Measurements from ENCODE around the gene PDE3A. TPM values are rescaled to one million over a fixed set of nuclear protein-coding genes. Genes with fewer than 3 reads are reported as not detected.

PDE3A gene
- total RNA-seq, 1 donor from 2014 or later, result 27.9 TPM

DNA sequence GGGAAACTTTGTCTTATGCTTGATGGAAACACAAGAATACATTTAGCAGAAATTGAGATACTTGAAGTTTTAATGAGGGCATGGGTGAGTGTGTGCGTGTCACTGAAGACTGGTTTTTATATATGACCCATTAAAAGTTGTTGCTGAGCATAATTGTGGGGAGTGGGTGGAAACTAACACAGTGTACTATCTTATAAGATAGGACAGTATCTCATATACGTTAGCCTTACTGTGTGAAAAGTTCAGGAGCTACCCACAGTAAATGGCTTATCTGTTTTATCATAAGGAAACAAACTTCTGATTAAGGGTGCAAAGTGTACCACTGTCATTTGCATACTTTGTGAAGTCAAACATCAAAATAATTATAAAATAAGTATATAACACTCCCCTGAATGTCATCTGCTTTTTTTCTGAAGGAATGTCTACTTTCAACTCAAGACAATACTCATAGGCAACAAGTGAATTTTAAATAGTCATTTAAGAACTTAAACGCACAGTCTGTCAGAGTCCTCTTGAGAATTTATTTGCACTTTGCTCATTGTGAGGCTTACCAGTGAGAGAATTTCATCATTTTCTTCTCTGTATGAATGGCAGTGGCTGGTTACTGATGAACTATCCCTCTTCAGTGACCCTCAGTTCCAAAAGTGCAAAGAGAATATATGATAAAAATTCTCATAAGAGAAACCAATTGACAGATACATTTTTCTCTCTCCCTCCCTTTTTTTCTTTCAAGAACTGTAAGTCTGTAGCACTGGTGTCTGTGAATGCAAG, 4.2 kb downstream of the PDE3A start:
- TF ChIP-seq, protein P1, sequence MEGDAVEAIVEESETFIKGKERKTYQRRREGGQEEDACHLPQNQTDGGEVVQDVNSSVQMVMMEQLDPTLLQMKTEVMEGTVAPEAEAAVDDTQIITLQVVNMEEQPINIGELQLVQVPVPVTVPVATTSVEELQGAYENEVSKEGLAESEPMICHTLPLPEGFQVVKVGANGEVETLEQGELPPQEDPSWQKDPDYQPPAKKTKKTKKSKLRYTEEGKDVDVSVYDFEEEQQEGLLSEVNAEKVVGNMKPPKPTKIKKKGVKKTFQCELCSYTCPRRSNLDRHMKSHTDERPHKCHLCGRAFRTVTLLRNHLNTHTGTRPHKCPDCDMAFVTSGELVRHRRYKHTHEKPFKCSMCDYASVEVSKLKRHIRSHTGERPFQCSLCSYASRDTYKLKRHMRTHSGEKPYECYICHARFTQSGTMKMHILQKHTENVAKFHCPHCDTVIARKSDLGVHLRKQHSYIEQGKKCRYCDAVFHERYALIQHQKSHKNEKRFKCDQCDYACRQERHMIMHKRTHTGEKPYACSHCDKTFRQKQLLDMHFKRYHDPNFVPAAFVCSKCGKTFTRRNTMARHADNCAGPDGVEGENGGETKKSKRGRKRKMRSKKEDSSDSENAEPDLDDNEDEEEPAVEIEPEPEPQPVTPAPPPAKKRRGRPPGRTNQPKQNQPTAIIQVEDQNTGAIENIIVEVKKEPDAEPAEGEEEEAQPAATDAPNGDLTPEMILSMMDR (IDR thresholded peaks at IDR 0.05), result no peak
- Mint-ChIP-seq H3K27ac (ENCODE audit: unreplicated experiment) (peak overlapping the region; percentile 39), H3K4me1 (ENCODE audit: low read depth) (peaks cover 59% of the 10 kb centered on the region), H3K4me3 (ENCODE audit: unreplicated experiment) (peak overlapping the region; percentile 61), H3K36me3 (ENCODE audit: low read depth) (no peaks in the 10 kb centered on the region), H3K9me3 (ENCODE audit: low read depth) (no peaks in the 10 kb centered on the region), H3K27me3 (ENCODE audit: low read depth) (no peaks in the 10 kb centered on the region)
- no peak for DNase-seq (ENCODE audit: low spot score)

DNA sequence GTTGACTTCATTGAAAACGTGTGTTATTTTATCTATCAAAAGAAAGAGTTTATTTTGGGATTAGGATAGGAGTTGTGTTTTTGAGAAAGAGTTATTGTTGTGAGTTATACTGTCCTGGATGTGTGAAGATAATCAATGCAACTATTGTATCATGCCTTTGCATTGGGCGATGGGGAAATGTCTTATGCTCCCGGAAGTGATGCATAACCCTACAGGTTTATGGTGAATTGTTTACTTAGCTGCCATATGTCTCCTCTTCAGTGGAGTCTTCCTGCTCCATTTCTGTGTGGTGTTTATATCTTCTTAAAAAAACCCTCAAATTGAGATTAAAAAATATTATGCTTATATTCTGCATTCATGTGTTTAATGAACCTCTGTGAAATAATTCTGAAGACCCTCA, 6.5 kb downstream of the PDE3A start:
- Mint-ChIP-seq H3K4me3 (ENCODE audit: unreplicated experiment) (peak overlapping the region; percentile 29), H3K36me3 (ENCODE audit: low read depth) (no peaks in the 10 kb centered on the region), H3K27me3 (ENCODE audit: low read depth) (no peaks in the 10 kb centered on the region), H3K9me3 (ENCODE audit: low read depth) (no peaks in the 10 kb centered on the region), H3K4me1 (ENCODE audit: low read depth) (peaks cover 69% of the 10 kb centered on the region), H3K27ac (ENCODE audit: unreplicated experiment) (no peak overlapping the region)
- TF ChIP-seq, protein P1 (IDR thresholded peaks at IDR 0.05), result no peak
- DNase-seq (ENCODE audit: low spot score), result no peak

DNA sequence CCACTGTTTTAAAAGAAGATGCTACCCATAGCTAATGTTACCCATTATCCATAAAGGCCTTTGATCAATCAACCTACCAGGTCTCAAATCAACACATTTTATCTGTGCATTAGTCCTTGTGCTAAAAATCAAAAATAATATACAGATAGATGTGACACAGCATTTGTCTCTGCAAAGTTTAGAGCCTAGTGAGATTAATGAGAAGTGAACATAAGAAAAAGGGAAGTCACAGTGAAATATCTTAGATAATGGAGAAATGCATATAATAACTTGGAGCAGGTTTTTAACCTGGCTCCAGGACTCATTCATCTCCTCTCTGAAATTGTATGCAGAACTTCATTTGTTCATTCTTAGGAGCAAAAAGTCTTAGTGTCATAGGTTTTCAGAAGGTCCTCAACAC, 7.2 kb downstream of the PDE3A start:
- no peaks in the 10 kb centered on the region for H3K27me3 Mint-ChIP-seq (ENCODE audit: low read depth)
- no peaks in the 10 kb centered on the region for H3K36me3 Mint-ChIP-seq (ENCODE audit: low read depth)
- no peak overlapping the region for H3K4me3 Mint-ChIP-seq (ENCODE audit: unreplicated experiment)
- no peaks in the 10 kb centered on the region for H3K9me3 Mint-ChIP-seq (ENCODE audit: low read depth)
- TF ChIP-seq, protein P1 (IDR thresholded peaks at IDR 0.05), result no peak
- no peak for DNase-seq (ENCODE audit: low spot score)
- H3K4me1 Mint-ChIP-seq (ENCODE audit: low read depth), result peaks cover 77% of the 10 kb centered on the region
- no peak overlapping the region for H3K27ac Mint-ChIP-seq (ENCODE audit: unreplicated experiment)

DNA sequence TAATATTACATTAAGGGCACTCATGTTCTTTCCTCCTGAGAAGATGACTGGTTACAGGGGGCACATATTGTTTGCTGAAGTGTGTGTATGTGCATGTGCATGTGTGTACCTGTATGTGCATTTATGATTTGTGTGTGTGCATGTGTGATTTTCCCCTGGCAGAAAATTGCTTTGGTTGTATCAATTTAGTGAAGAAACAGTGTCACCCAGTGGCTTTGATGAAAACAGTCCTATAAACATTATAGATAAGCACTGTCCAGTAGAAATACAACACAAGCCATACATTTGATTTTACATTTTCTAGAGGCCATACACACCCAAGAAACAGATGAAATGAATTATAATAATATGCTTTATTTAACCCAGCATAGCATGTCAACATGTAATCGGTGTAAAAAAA, 8.6 kb downstream of the PDE3A start:
- DNase-seq (ENCODE audit: low spot score), result no peak
- TF ChIP-seq, protein P1 (IDR thresholded peaks at IDR 0.05), result peak; percentile 80
- Mint-ChIP-seq H3K9me3 (ENCODE audit: low read depth) (no peaks in the 10 kb centered on the region), H3K27ac (ENCODE audit: unreplicated experiment) (no peak overlapping the region), H3K4me3 (ENCODE audit: unreplicated experiment) (no peak overlapping the region), H3K27me3 (ENCODE audit: low read depth) (no peaks in the 10 kb centered on the region), H3K4me1 (ENCODE audit: low read depth) (peaks cover 72% of the 10 kb centered on the region), H3K36me3 (ENCODE audit: low read depth) (no peaks in the 10 kb centered on the region)

DNA sequence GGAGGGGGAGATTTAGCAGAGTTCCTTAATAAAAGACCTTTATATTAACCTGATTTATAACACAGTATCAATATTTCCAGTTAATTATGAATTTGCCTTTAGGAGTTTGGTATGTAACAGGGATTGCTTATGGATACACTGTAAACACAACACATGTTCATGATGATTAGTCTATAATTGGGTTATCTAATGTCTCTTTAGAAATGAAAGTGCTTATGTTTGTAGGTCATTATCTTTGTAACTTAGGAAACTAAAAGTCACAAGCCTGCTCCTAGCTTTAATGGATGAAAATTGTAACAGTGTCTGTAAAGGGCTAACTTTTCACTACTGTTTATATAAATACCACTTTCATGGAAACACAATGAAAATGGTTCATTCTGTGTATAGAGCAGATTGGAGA, 9.4 kb downstream of the PDE3A start:
- H3K4me1 Mint-ChIP-seq (ENCODE audit: low read depth), result peaks cover 68% of the 10 kb centered on the region

More for the DNA sequence above, 9.4 kb downstream of the PDE3A start:
- Mint-ChIP-seq H3K36me3 (ENCODE audit: low read depth) (no peaks in the 10 kb centered on the region), H3K4me3 (ENCODE audit: unreplicated experiment) (no peak overlapping the region), H3K9me3 (ENCODE audit: low read depth) (no peaks in the 10 kb centered on the region), H3K27me3 (ENCODE audit: low read depth) (no peaks in the 10 kb centered on the region), H3K27ac (ENCODE audit: unreplicated experiment) (no peak overlapping the region)
- TF ChIP-seq, protein P1 (IDR thresholded peaks at IDR 0.05), result no peak
- no peak for DNase-seq (ENCODE audit: low spot score)
